SJSA1 (cell line): ENCODE measurements around the gene NEU2. TPM values are rescaled to one million over a fixed set of nuclear protein-coding genes. Genes with fewer than 3 reads are reported as not detected.

ENCODE experiments used
- DNase-seq, 2 experiments: peaks; one replicate each; pipeline ENCODE4 v3.0.0-alpha.2; 2015 to 2020; ENCODE audit warnings: low spot score in 2 of 2, low read depth in 1 of 2
- H3K27ac ChIP-seq: fragments of 250-450 bp; sonication (Bioruptor Pico); 2 replicates; pipeline ENCODE4 v1.5.1; 2020; ENCODE audit warnings: mild to moderate bottlenecking, moderate library complexity
- H3K27me3 ChIP-seq: fragments of 250-450 bp; sonication (Bioruptor Pico); replicated peaks from 2 replicates; pipeline ENCODE4 v1.5.1; 2020; ENCODE audit warnings: mild to moderate bottlenecking, moderate library complexity
- H3K36me3 ChIP-seq: fragments of 250-450 bp; sonication (Bioruptor Pico); 2 replicates; pipeline ENCODE4 v1.5.1; 2020; ENCODE audit warnings: mild to moderate bottlenecking
- H3K4me1 ChIP-seq: fragments of 250-450 bp; sonication (Bioruptor Pico); replicated peaks from 2 replicates; pipeline ENCODE4 v1.6.1; 2021; ENCODE audit warnings: mild to moderate bottlenecking
- H3K4me3 ChIP-seq: fragments of 250-450 bp; sonication (Bioruptor Pico); 2 replicates; pipeline ENCODE4 v1.5.1; 2020; ENCODE audit warnings: mild to moderate bottlenecking
- H3K9me3 ChIP-seq: fragments of 250-450 bp; sonication (Bioruptor Pico); replicated peaks from 2 replicates; pipeline ENCODE4 v1.5.1; 2020; ENCODE audit warnings: mild to moderate bottlenecking
- total RNA-seq: library from RNA; depleted of rRNA; stranded (reverse); fragments of >200 nt; shearing (Covaris generic); gene quantifications from 2 replicates; pipeline ENCODE4 v1.2.3, GENCODE V29; 2014

Gene NEU2
- total RNA-seq, 1 experiment from 2014 or later: not detected

DNA sequence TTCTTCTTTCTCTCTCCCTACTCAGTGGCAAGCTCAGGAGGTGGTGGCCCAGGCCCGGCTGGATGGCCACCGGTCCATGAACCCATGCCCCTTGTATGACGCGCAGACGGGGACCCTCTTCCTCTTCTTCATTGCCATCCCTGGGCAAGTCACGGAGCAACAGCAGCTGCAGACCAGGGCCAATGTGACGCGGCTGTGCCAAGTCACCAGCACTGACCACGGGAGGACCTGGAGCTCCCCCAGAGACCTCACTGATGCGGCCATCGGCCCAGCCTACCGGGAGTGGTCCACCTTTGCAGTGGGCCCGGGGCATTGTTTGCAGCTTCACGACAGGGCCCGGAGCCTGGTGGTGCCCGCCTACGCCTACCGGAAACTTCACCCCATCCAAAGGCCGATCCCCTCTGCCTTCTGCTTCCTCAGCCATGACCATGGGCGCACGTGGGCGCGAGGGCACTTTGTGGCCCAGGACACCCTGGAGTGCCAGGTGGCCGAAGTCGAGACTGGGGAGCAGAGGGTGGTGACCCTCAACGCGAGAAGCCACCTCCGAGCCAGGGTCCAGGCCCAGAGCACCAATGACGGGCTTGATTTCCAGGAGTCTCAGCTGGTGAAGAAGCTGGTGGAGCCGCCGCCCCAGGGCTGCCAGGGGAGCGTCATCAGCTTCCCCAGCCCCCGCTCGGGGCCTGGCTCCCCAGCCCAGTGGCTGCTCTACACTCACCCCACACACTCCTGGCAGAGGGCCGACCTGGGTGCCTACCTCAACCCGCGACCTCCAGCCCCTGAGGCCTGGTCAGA, 1.8 kb downstream of the NEU2 start:
- no peak overlapping the region for H3K4me3 ChIP-seq

DNA sequence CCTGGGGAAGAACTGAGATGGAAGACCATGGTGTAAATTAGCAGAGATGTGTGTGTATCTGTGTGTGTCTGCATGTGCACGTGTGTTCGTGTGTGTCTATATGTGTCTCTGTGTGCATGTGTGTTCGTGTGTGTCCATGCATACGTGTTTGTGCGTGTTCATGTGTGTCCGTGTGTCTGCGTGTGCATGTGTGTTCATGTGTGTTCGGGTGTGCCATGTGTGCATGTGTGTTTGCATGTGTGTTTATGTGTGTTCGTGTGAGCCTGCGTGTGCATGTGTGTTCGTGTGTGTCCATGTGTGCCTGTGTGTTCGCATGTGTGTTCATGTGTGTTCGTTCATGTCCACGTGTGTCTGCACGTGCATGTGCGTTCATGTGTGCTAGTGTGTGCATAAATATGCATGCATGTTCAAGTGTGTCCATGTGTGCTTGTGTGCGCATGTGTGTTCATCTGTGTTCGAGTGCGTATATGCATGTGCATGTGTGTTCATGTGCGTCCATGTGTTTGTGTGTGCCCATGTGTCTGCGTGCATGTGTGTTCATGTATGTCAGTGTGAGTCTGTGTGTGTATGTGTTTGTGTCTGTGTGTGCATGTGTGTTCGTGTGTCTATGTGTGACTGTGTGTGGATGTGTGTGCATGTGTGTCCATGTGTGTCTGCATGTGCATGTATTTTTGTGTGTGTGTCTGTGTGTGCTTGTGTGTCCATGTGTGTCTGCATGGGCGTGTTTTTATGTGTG, 3.1 kb downstream of the NEU2 start:
- Histone ChIP-seq H3K4me1 (peaks cover 14% of the 10 kb centered on the region), H3K27ac (no peak overlapping the region), H3K4me3 (no peak overlapping the region), H3K27me3 (no peaks in the 10 kb centered on the region), H3K9me3 (peaks cover 6% of the 10 kb centered on the region; the same call in 1 of the 2 replicates), H3K36me3 (no peaks in the 10 kb centered on the region)
- no peak for DNase-seq

More for the DNA sequence above, 1.8 kb downstream of the NEU2 start:
- Histone ChIP-seq H3K36me3 (no peaks in the 10 kb centered on the region), H3K27me3 (no peaks in the 10 kb centered on the region), H3K27ac (no peak overlapping the region), H3K4me1 (peaks cover 14% of the 10 kb centered on the region), H3K9me3 (peaks cover 6% of the 10 kb centered on the region; the same call in 1 of the 2 replicates)
- DNase-seq: no peak

DNA sequence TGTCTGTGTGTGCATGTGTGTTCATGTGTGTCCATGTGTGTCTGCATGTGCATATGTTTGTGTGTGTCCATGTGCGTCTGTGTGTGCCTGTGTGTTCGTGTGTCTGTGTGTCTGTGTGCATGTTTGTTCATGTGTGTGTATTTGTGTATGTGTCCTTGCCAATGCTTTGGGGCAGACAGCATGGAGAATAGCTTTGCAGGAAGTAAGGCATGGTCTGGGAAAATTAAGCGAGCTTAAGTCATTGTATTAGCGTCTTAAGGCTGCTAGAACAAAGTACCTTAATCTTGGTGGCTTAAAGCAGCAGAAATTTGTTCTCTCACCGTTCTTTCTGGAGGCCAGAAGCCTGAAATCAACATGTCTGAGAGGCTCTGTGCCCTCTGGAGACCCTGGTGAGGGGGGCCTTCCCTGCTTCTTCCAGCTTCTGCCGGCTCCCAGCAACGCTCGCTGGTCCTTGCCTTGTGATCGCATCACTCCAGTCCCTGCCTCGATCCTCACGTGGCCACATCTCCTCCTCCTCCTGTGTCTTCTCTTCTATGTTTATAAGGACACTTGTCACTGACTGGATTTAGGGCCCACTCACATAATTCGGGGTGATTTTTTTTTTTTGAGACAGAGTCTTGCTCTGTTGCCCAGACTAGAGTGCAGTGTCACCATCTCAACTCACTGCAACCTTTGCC, 3.8 kb downstream of the NEU2 start:
- Histone ChIP-seq H3K4me1 (peaks cover 14% of the 10 kb centered on the region), H3K27me3 (no peaks in the 10 kb centered on the region), H3K9me3 (peaks cover 6% of the 10 kb centered on the region; the same call in 1 of the 2 replicates), H3K27ac (no peak overlapping the region), H3K4me3 (no peak overlapping the region), H3K36me3 (no peaks in the 10 kb centered on the region)
- DNase-seq: no peak

DNA sequence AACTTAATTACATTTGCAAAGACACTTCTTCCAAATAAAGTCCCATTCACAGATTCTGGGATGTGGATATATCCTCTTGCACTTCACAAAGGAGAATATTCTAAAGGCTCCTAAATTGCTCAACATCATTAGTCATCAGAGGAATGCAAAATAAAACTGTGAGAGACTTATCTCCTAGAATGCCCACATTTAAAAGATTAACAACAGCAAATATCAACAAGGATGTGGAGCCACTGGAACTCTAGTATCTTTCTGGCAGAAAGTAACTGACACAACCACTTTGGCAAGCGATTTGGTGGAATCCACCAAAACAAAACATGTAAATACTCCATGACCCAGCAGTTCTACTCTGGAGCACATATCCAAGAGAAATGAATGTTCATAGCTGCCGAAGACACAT, 4.6 kb downstream of the NEU2 start:
- H3K9me3 ChIP-seq: peaks cover 6% of the 10 kb centered on the region; the same call in 1 of the 2 replicates
- peaks cover 14% of the 10 kb centered on the region for H3K4me1 ChIP-seq
- H3K27ac ChIP-seq: peak overlapping the region; percentile 21; the same call in 1 of the 2 replicates
- no peaks in the 10 kb centered on the region for H3K36me3 ChIP-seq
- DNase-seq: peak in 1 of 2 experiments; percentile 67
- no peaks in the 10 kb centered on the region for H3K27me3 ChIP-seq
- no peak overlapping the region for H3K4me3 ChIP-seq

DNA sequence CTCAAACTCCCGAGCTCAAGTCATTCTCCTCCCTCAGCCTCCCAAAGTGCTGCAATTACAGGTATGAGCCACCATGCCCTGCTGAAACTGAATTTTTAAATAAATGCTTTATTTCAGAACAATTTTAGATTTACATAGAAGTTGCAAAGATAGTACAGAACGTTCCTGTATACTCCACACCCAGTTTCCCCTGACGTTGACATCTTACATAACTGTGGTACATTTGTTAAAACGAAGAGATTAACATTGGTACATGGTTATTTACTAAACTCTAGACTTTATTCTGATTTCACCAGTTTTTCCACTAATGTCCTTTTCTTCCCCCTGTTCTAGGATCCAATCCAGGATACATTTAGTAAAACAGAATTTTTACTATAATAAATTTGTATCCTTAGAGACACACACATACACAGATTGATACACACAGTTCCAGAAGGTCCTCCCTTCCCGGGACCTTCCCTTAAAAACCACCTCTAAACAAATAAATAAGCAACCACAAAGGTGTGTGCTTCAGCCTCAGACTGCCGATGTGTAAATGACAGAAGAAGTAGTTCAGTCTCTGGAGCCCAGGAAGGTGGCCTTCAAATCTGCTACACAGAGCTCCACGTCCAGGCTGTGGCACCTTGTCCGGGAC, 6.9 kb downstream of the NEU2 start:
- Histone ChIP-seq H3K36me3 (no peaks in the 10 kb centered on the region), H3K27ac (no peak overlapping the region), H3K27me3 (no peaks in the 10 kb centered on the region), H3K9me3 (peaks cover 6% of the 10 kb centered on the region; the same call in 1 of the 2 replicates), H3K4me3 (no peak overlapping the region), H3K4me1 (peaks cover 14% of the 10 kb centered on the region)
- DNase-seq: no peak

DNA sequence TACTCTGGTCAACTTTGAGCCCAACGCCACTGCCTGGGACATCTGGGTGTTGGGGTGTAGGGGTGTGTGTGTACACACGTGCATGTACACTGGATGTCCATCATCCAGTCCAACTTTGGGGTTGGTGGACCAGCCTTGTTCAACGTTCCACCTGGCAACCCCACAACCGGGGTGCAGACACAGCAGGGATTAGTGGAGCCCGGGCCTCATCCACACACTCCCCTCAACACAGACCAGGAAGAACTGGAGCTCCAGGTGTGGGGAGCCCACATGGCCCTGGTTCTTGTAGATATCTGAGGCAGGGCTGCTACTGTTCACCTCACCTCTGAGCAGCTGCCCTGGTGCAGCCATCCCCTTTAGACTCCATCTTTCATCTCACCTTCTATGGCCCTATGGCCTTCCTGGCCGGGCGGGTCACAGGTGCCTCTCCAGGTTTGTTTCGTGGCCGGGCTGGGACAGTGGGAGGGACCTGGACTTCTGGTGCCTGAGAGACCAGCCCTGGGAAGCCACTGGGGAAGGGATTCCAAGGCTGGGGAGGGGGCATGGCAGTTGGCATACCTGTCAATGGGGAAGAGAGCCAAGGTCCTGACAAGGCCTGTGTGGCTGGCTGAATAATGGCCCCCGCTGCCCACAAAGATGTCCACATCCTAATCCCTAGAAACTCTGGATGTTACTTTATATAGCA, 7.5 kb downstream of the NEU2 start:
- no peaks in the 10 kb centered on the region for H3K27me3 ChIP-seq
- no peaks in the 10 kb centered on the region for H3K36me3 ChIP-seq
- H3K27ac ChIP-seq: no peak overlapping the region
- H3K9me3 ChIP-seq: peaks cover 6% of the 10 kb centered on the region; the same call in 1 of the 2 replicates
- no peak for DNase-seq
- peaks cover 14% of the 10 kb centered on the region for H3K4me1 ChIP-seq
- H3K4me3 ChIP-seq: no peak overlapping the region

DNA sequence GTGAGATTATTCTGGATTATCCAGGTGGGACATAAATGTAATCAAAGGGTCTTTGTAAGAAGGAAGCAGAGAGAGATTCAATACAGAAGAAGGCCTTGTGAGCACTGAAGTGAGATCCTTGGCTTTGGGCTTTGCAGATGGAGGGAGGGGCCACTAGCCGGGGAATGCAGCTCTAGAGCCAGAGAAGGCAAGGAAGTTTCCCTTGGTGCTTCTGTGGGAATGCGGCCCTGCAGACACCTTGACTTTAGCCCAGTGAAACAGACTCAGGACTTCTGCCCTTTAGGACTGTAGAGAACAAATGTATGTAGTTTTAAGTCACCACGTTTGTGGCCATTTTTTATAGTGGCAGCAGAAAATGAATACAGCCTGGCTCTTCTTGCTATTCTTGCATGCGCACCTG, 8.1 kb downstream of the NEU2 start:
- H3K4me3 ChIP-seq: no peak overlapping the region
- no peak for DNase-seq
- no peaks in the 10 kb centered on the region; the same call in 1 of the 2 replicates for H3K36me3 ChIP-seq
- no peak overlapping the region for H3K27ac ChIP-seq
- peaks cover 14% of the 10 kb centered on the region for H3K4me1 ChIP-seq
- no peaks in the 10 kb centered on the region for H3K27me3 ChIP-seq
- H3K9me3 ChIP-seq: peaks cover 5% of the 10 kb centered on the region; the same call in 1 of the 2 replicates

DNA sequence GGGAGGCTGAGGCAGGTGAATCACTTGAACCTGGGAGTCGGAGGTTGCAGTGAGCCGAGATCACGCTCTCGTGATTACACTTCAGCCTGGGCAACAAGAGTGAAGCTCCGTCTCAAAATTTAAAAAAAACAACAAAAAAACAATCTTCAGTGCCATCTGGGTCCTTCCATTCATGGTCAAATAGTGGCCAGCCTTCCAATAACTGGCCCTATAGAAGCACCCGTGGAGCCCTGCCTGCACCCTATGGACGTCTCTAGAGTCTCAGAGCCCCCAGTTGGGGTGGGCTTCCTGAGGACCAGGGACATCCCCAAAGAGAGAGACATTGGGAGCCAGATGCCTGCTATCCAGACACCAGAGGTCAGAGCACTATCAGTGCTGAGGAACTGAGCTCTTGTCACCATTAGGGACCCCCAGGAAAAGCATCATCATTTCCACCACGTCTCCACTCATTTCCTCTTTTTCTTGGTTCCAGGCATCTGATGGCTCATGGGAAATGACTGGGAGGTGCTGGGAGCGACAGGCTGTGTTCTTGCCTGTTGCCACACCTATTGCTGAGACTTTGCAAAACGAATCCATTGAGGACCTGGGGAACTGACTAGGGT, 9.4 kb downstream of the NEU2 start:
- H3K4me3 ChIP-seq: no peak overlapping the region
- peaks cover 11% of the 10 kb centered on the region for H3K4me1 ChIP-seq
- H3K27me3 ChIP-seq: no peaks in the 10 kb centered on the region
- no peaks in the 10 kb centered on the region for H3K9me3 ChIP-seq
- no peak for DNase-seq
- H3K27ac ChIP-seq: no peak overlapping the region
- H3K36me3 ChIP-seq: no peaks in the 10 kb centered on the region; the same call in 1 of the 2 replicates

DNA sequence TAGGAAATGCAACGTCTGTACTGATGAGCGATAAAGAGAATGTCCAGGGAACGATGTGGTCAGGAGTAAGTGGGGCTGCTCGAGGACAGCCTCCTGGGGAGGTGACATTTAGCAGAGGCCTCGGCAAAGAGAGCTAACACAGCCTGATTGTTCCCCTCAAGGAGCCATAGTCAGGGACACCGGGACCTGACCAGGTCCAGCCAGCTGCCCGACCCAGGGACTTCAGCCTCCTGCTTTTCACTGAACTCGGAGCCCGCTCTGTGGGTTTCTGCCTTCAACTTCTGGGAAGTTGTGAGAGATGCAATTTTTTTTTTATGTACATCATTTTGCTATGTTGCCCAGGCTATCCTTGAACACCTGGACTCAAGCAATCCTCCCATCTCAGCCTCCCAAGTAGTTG, 10.1 kb downstream of the NEU2 start:
- H3K36me3 ChIP-seq: no peaks in the 10 kb centered on the region; the same call in 1 of the 2 replicates

DNA sequence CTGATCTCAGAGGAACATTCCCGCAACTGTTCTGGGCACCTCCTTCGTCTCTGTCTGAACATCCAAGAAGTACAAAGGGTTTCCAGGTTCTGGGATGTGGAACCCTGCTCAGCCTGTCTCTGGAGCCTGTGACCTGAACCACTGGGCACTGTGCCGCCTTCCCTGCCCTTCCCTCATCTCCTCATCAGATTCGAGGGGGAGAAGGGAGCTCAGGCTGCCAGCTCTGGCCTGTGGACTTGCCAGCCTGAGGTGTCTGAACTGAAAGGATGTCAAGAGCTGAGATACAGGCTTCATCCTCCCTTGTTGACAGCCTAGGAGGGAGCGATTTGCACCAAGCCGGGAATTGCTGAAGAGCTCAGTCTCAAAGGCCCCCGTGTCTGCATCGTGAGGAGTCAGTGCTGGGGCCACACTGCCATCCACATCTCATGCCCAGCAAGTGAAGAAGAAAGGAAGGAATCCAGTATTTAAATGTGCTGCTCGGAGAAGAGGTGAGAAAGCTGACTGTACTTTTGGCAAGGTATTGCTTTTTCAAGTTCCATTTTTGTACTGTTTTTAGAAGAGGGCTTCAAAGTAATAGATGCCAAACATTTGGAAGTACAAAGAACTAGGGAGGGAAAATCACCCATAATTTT, 12.6 kb downstream of the NEU2 start:
- Histone ChIP-seq H3K27ac (no peak overlapping the region), H3K4me1 (no peaks in the 10 kb centered on the region), H3K9me3 (no peaks in the 10 kb centered on the region), H3K36me3 (no peaks in the 10 kb centered on the region; the same call in 1 of the 2 replicates), H3K27me3 (no peaks in the 10 kb centered on the region), H3K4me3 (no peak overlapping the region)
- DNase-seq: no peak

More for the DNA sequence above, 10.1 kb downstream of the NEU2 start:
- no peak for DNase-seq
- no peak overlapping the region for H3K27ac ChIP-seq
- peaks cover 4% of the 10 kb centered on the region for H3K4me1 ChIP-seq
- no peak overlapping the region for H3K4me3 ChIP-seq
- H3K27me3 ChIP-seq: no peaks in the 10 kb centered on the region
- H3K9me3 ChIP-seq: no peaks in the 10 kb centered on the region

DNA sequence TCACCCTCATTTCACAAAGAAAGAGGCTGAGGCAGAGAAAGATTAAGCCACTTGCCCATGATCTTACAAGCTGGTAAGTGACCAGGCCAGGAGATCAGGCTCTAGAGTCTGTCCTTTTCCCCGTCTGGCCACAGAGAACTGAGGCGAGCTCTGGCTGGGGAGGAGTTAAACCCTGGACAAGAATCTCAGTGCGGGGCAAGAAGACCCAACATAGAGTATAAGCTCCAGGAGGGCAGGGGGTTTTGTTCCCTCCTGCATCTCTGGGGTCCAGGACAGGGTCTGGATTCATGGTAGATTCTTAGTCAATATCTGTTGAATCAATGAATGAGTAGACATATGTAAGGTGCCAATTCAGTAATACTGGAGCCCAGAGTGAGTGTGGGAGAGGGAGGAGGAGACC, 14.7 kb downstream of the NEU2 start:
- no peak overlapping the region for H3K27ac ChIP-seq
- DNase-seq: no peak
- no peaks in the 10 kb centered on the region for H3K4me1 ChIP-seq
- H3K4me3 ChIP-seq: no peak overlapping the region
- H3K9me3 ChIP-seq: no peaks in the 10 kb centered on the region
- no peaks in the 10 kb centered on the region; the same call in 1 of the 2 replicates for H3K36me3 ChIP-seq
- no peaks in the 10 kb centered on the region for H3K27me3 ChIP-seq

DNA sequence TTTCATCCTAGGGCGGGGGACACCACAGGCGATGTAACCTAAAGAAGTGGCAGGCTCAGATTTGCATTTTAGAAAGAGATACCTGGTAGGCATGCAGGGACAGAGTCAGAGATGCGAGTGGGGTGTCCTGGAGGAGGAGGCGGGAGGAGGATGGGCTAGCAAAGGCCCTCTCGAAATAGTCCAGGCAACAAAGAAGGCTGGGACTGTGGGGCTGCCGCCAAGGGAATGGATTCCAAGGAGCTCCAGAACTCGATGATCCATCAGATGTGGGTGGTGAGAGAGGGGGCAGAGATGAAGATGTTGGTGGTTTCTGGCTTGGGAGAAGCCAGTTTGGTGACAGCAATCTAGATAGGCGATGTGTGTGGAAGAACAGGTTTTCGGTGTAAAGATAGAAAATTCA, 15.2 kb downstream of the NEU2 start:
- DNase-seq: no peak
- H3K4me1 ChIP-seq: no peaks in the 10 kb centered on the region
- no peak overlapping the region for H3K27ac ChIP-seq
- no peaks in the 10 kb centered on the region; the same call in 1 of the 2 replicates for H3K36me3 ChIP-seq
- no peak overlapping the region for H3K4me3 ChIP-seq
- no peaks in the 10 kb centered on the region for H3K27me3 ChIP-seq
- H3K9me3 ChIP-seq: no peaks in the 10 kb centered on the region
